Ascending aorta (tissue), 2 donors: ENCODE results near the gene TBXA2R. TPM values are rescaled to one million over a fixed set of nuclear protein-coding genes. Genes with fewer than 3 reads are reported as not detected.

ENCODE experiments used
- DNase-seq, 2 donors: peaks; one replicate each; pipeline ENCODE4 v3.0.0-alpha.2; 2019; ENCODE audit warnings: low spot score in 2 of 2
- H3K27ac ChIP-seq, 2 donors: fragments of 200-600 bp; sonication (generic); one replicate each; pipeline ENCODE4 v1.5.1; 2016 to 2017; ENCODE audit warnings: mild to moderate bottlenecking in 1 of 2
- H3K27me3 ChIP-seq: fragments of 200-600 bp; sonication (generic); one replicate; pipeline ENCODE4 v1.5.1; 2017
- H3K36me3 ChIP-seq, 2 donors: fragments of 200-600 bp; sonication (generic); one replicate each; pipeline ENCODE4 v1.5.1; 2016
- H3K4me1 ChIP-seq, 2 donors: fragments of 200-600 bp; sonication (generic); one replicate each; pipeline ENCODE4 v1.5.1; 2016 to 2017; ENCODE audit warnings: mild to moderate bottlenecking in 1 of 2
- H3K4me3 ChIP-seq, 2 donors: fragments of 200-600 bp; sonication (generic); one replicate each; pipeline ENCODE4 v1.5.1; 2016 to 2017; ENCODE audit warnings: mild to moderate bottlenecking in 1 of 2
- H3K9me3 ChIP-seq, 2 donors: fragments of 200-600 bp; sonication (generic); one replicate each; pipeline ENCODE4 v1.5.1; 2016
- CTCF ChIP-seq, 3 experiments: fragments of 200-600 bp in 2 of 3; fragments of 450-650 bp in 1 of 3; sonication (generic) in 2 of 3; IDR thresholded peaks; one replicate each; pipeline ENCODE4 v1.5.1; 2016 to 2019; ENCODE audit warnings: antibody characterized with exemption in 3 of 3, mild to moderate bottlenecking in 1 of 3, moderate library complexity in 1 of 3
- intact Hi-C: fragments of 100-400 bp; cut with DNase I; formaldehyde crosslinking; loops from one replicate; pipeline ENCODE4 v1.15.1; 2023
- total RNA-seq: library from RNA; depleted of rRNA; stranded (reverse); fragments of >200 nt; gene quantifications from one replicate; pipeline ENCODE4 v1.1.0, GENCODE V29; 2016

TBXA2R gene
- total RNA-seq, 1 donor from 2014 or later, result 37.8 TPM

- H3K9me3 ChIP-seq, result no peaks in the 10 kb centered on the region
- TF ChIP-seq CTCF (IDR thresholded peaks at IDR 0.05), result peak in 1 of 3 experiments; percentile 43
- H3K4me1 ChIP-seq, result peaks cover 8 to 23% of the 10 kb centered on the region in 2 donors
- peak overlapping the region in 1 of 2 donors; percentile 60 for H3K27ac ChIP-seq
- peak overlapping the region; percentile 63 to 90 for H3K4me3 ChIP-seq
- DNase-seq, result no peak
- intact Hi-C loops, result loop anchor here (1.0 to 5.0 kb wide), 3 partner anchors 15 to 50 kb away; partner anchors contain the start of genes FZR1, HMG20B and TBXA2R
- no peaks in the 10 kb centered on the region for H3K27me3 ChIP-seq
- H3K36me3 ChIP-seq, result no peaks in the 10 kb centered on the region
Measured at GRCh38 chr19:3556978-3557460, 49.7 kb downstream of the TBXA2R start.

GRCh38 chr19:3556423-3556977 is 50.2 kb downstream of the TBXA2R start:
- intact Hi-C loops, result loop anchor here (5.0 kb wide), 2 partner anchors 49 to 51 kb away; partner anchors contain the start of genes FZR1 and TBXA2R
- H3K4me1 ChIP-seq, result peaks cover 8 to 23% of the 10 kb centered on the region in 2 donors
- DNase-seq, result no peak

GRCh38 chr19:3555653-3556422 is 50.8 kb downstream of the TBXA2R start:
- TF ChIP-seq CTCF (IDR thresholded peaks at IDR 0.05), result no peak
- H3K4me3 ChIP-seq, result peak overlapping the region; percentile 63 to 90

More at GRCh38 chr19:3556423-3556977, 50.2 kb downstream of the TBXA2R start:
- Histone ChIP-seq H3K36me3 (no peaks in the 10 kb centered on the region), H3K27ac (peak overlapping the region in 1 of 2 donors; percentile 60), H3K27me3 (no peaks in the 10 kb centered on the region), H3K4me3 (peak overlapping the region; percentile 63 to 90), H3K9me3 (no peaks in the 10 kb centered on the region)
- TF ChIP-seq CTCF (IDR thresholded peaks at IDR 0.05), result no peak

GRCh38 chr19:3554254-3555083 is 52.2 kb downstream of the TBXA2R start:
- H3K4me3 ChIP-seq, result no peak overlapping the region
- no peak for TF ChIP-seq CTCF (IDR thresholded peaks at IDR 0.05)
- H3K27ac ChIP-seq, result peak overlapping the region in 1 of 2 donors; percentile 42
- intact Hi-C loops, result loop anchor here (5.0 kb wide), 2 partner anchors 47 to 53 kb away; partner anchors contain the start of genes FZR1 and TBXA2R
- H3K9me3 ChIP-seq, result no peaks in the 10 kb centered on the region
- H3K4me1 ChIP-seq, result peaks cover 8 to 23% of the 10 kb centered on the region in 2 donors
- H3K36me3 ChIP-seq, result peaks cover 0 to 6% of the 10 kb centered on the region in 2 donors
- no peaks in the 10 kb centered on the region for H3K27me3 ChIP-seq
- no peak for DNase-seq

More at GRCh38 chr19:3555653-3556422, 50.8 kb downstream of the TBXA2R start:
- peaks cover 8 to 23% of the 10 kb centered on the region in 2 donors for H3K4me1 ChIP-seq
- H3K9me3 ChIP-seq, result no peaks in the 10 kb centered on the region
- H3K36me3 ChIP-seq, result no peaks in the 10 kb centered on the region
- H3K27me3 ChIP-seq, result no peaks in the 10 kb centered on the region
- intact Hi-C loops, result loop anchor here (5.0 kb wide), 2 partner anchors 49 to 51 kb away; partner anchors contain the start of genes FZR1 and TBXA2R
- DNase-seq, result no peak
- H3K27ac ChIP-seq, result peak overlapping the region in 1 of 2 donors; percentile 60

GRCh38 chr19:3551792-3552095 is 54.9 kb downstream of the TBXA2R start:
- H3K4me1 ChIP-seq, result peaks cover 8 to 18% of the 10 kb centered on the region in 2 donors
- no peak for TF ChIP-seq CTCF (IDR thresholded peaks at IDR 0.05)
- H3K27ac ChIP-seq, result no peak overlapping the region
- intact Hi-C loops, result no loop called here
- no peaks in the 10 kb centered on the region for H3K27me3 ChIP-seq
- H3K9me3 ChIP-seq, result no peaks in the 10 kb centered on the region
- peaks cover 7 to 16% of the 10 kb centered on the region in 2 donors for H3K36me3 ChIP-seq
- H3K4me3 ChIP-seq, result no peak overlapping the region
- DNase-seq, result no peak
